Measurements from ENCODE around the gene GYPC.

- TF ChIP-seq POLR2A (IDR thresholded peaks at IDR 0.05): no peak
- no peak for TF ChIP-seq EP300 (IDR thresholded peaks at IDR 0.05)
- no peak for TF ChIP-seq CTCF (IDR thresholded peaks at IDR 0.05)
These were observed 7.4 kb downstream of the GYPC start for GRCh38 chr2:126663184-126663963.
